Measurements from ENCODE around the gene PSMD14.

The PSMD14 gene

GRCh38 chr2:161434118-161434517 lies 125.9 kb downstream of the PSMD14 start:
- in situ Hi-C loops (cut with MboI; ENCODE audit: low sequenced_read_pairs), result no loop called here

GRCh38 chr2:161436411-161436810 lies 128.2 kb downstream of the PSMD14 start:
- in situ Hi-C loops (cut with MboI; ENCODE audit: low sequenced_read_pairs), result no loop called here

- in situ Hi-C loops (cut with MboI; ENCODE audit: low sequenced_read_pairs), result no loop called here
Observed at GRCh38 chr2:161438598-161438997, 130.4 kb downstream of the PSMD14 start.

- in situ Hi-C loops (cut with MboI; ENCODE audit: low sequenced_read_pairs), result no loop called here
Observed at GRCh38 chr2:161445097-161445496, 136.9 kb downstream of the PSMD14 start.

- in situ Hi-C loops (cut with MboI; ENCODE audit: low sequenced_read_pairs), result no loop called here
Observed at GRCh38 chr2:161448431-161448830, 140.2 kb downstream of the PSMD14 start.
